ENCODE results near the gene ZNF316.

Gene ZNF316

DNA sequence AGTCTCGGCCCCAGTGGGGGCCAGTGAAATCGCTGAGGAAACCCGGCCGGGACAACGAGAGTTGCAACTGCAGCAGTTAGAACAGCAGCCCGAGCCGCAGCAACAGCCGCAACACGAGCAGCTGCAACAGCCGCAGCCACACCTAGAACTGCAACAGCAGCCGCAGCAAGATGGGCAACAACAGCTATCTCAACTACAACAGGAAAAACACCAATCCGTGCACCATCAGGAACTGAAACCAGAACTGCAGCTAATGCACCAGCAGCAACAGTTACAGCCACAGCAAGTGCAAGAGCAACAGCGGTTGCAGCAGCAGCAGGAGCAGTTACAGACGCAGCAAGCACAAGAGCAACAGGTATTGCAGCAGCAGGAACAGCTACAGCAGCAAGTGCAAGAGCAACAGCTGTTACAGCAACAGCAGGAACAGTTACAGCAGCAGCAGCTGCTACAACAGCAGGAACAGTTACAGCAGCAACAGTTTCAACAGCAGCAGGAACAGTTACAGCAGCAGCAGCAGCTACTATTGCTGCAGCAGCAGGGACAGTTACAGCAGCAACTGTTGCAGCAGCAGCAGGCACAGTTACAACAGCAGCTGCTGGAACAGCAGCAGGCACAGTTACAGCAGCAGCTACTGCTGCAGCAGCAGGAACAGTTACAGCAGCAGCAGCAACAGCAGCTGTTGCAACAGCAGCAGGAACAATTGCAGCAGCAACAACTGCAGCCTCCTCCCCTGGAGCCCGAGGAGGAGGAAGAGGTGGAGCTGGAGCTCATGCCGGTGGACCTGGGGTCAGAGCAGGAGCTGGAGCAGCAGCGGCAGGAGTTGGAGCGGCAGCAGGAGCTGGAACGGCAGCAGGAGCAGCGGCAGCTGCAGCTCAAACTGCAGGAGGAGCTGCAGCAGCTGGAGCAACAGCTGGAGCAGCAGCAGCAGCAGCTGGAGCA is 15.7 kb upstream of the ZNF316 start:
- no peak for DNase-seq (ENCODE audit: low read depth)
- TF ChIP-seq, protein P1, sequence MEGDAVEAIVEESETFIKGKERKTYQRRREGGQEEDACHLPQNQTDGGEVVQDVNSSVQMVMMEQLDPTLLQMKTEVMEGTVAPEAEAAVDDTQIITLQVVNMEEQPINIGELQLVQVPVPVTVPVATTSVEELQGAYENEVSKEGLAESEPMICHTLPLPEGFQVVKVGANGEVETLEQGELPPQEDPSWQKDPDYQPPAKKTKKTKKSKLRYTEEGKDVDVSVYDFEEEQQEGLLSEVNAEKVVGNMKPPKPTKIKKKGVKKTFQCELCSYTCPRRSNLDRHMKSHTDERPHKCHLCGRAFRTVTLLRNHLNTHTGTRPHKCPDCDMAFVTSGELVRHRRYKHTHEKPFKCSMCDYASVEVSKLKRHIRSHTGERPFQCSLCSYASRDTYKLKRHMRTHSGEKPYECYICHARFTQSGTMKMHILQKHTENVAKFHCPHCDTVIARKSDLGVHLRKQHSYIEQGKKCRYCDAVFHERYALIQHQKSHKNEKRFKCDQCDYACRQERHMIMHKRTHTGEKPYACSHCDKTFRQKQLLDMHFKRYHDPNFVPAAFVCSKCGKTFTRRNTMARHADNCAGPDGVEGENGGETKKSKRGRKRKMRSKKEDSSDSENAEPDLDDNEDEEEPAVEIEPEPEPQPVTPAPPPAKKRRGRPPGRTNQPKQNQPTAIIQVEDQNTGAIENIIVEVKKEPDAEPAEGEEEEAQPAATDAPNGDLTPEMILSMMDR (IDR thresholded peaks at IDR 0.05; ENCODE audit: insufficient read depth, low read depth, low read length, missing control alignments), result no peak
- no peak overlapping the region for H3K4me3 ChIP-seq (ENCODE audit: low read length)

DNA sequence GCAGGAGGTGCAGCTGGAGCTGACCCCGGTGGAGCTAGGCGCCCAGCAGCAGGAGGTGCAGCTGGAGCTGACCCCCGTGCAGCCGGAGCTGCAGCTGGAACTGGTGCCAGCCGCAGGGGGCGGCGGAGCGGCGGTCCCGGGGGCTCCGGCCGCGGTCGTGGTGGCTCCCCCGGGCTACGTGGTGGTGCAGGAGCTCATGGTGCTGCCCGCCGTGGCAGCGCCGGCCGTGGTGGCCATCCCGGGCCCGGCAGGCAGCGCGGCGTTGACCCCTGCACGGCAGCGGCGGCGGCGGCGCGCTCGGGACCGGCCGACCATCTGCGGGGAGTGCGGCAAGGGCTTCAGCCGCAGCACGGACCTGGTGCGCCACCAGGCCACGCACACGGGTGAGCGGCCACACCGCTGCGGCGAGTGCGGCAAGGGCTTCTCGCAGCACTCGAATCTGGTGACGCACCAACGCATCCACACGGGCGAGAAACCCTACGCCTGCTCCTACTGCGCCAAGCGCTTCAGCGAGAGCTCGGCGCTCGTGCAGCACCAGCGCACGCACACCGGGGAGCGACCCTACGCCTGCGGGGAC is 14.9 kb upstream of the ZNF316 start:
- TF ChIP-seq, protein P1 (IDR thresholded peaks at IDR 0.05; ENCODE audit: insufficient read depth, low read depth, low read length, missing control alignments), result no peak

DNA sequence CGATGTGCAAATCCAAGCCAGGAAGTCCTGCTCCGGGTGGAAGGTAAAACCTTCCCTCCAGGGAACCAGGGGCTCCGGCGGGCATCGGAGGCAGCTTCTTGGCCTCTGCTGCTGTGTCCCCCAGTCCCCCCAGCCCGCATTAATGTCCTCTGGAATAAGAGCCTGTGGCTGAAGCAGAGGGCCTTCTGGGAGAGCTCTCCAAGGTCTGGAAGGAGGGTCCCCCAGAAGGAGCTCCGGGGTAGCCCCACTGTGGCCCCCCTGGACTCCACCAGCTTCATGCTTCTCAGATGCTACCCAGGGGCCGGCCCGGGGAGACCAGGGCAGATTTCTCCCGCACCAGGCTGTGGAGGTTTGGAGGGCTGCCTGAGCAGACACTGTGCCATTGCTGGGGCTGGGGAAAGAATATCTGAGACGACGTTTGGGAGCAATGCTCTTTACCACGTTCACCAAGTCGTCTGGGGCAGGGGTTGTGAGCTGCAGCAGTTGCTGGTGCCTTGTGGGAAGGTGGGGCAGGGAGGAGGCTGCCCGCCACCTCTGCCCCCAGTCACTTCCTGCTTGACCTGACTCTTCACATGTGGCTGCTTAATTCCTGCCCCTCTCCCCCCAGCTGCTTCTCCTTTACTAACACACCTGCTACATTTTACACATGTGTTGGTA is 13.4 kb upstream of the ZNF316 start:
- H3K4me3 ChIP-seq (ENCODE audit: low read length), result no peak overlapping the region
- TF ChIP-seq, protein P1 (IDR thresholded peaks at IDR 0.05; ENCODE audit: insufficient read depth, low read depth, low read length, missing control alignments), result no peak
- DNase-seq (ENCODE audit: low read depth), result no peak

More for the DNA sequence above, 14.9 kb upstream of the ZNF316 start:
- H3K4me3 ChIP-seq (ENCODE audit: low read length), result no peak overlapping the region
- DNase-seq (ENCODE audit: low read depth), result no peak

DNA sequence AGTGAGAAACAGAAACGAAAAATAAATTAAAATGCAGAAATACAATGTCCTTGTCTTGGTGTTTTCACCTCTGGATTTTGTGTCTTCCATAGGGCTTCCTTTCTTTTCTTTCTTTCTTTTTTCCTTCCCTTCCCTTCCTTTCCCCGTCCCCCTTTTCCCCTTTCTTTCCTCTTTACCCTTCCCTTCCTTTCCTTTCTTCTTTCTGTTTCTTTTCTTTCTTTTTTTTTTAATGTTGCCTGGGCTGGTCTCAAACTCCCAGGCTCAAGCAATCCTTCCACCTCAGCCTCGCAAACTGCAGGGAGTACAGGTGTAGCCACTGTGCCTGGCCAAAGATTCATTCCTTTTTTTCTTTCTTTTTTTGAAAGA is 12.9 kb upstream of the ZNF316 start:
- H3K4me3 ChIP-seq (ENCODE audit: low read length), result no peak overlapping the region
- TF ChIP-seq, protein P1 (IDR thresholded peaks at IDR 0.05; ENCODE audit: insufficient read depth, low read depth, low read length, missing control alignments), result no peak
- no peak for DNase-seq (ENCODE audit: low read depth)

DNA sequence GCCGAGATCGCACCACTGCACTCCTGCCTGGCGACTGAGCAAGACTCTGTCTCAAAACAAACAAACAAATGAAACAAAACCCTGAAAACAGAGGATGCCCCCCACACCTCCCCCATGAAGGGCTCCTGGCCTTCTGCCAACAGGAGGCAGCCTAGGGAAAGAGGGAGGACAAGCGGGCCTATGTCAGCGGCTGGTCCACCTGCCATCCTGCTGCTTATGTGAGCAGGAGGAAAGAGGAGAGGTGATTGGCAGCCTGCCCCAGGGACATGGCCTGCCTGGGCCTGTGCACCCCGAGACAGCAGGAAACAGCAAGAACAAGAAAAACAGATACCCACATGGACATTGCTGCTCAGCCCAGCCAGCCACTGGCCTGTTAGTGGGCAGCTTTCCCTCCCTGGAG is 9.1 kb upstream of the ZNF316 start:
- TF ChIP-seq, protein P1 (IDR thresholded peaks at IDR 0.05; ENCODE audit: insufficient read depth, low read depth, low read length, missing control alignments), result no peak
- peak; percentile 87 for DNase-seq (ENCODE audit: low read depth)
- no peak overlapping the region for H3K4me3 ChIP-seq (ENCODE audit: low read length)

DNA sequence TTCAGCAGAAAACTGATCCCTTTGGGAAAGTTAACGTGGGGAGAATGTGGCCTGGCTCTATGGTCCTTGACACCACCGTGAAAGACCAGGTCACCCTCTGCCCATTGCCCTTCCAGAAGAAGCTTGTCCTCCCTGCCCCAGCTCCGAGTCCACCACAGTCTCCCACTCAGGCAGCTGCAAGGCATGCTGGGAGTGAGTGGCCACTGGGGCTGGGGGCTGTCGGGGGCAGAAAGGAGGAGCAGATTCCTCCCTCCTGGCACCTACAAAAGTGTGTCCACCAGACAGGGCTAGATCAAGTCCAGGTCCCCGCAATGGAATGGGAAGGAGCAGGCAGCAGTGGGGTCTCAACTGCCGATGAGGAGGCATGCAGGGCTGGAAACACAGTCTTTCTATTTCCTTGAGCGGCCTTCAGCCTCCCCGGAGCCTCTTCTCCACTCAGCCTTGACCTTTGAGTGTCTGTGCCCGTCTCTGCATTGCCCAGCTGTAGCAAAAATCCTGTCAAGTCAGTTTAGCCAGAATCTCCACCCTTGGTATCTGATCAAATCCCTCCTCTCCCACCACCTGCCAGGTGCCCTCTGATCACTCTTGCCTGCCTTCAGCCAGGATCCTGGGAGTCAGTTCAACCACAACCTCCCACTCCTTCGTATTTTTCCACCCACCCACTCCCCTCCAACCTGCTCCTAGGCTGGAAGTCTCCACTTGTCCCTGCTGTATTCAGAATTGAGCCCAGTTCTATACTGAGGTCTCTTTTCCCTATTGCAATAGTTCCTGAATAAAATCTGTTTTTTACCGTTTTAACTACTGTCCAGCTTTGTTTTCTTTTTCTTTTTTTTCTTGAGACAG is 6.9 kb upstream of the ZNF316 start:
- TF ChIP-seq, protein P1 (IDR thresholded peaks at IDR 0.05; ENCODE audit: insufficient read depth, low read depth, low read length, missing control alignments), result no peak
- no peak overlapping the region for H3K4me3 ChIP-seq (ENCODE audit: low read length)
- no peak for DNase-seq (ENCODE audit: low read depth)
